ENCODE measurements around the gene PMAIP1. TPM values are rescaled to one million over a fixed set of nuclear protein-coding genes. Genes with fewer than 3 reads are reported as not detected.

Gene PMAIP1
- total RNA-seq, 1 donor from 2014 or later: 4.6 TPM

DNA sequence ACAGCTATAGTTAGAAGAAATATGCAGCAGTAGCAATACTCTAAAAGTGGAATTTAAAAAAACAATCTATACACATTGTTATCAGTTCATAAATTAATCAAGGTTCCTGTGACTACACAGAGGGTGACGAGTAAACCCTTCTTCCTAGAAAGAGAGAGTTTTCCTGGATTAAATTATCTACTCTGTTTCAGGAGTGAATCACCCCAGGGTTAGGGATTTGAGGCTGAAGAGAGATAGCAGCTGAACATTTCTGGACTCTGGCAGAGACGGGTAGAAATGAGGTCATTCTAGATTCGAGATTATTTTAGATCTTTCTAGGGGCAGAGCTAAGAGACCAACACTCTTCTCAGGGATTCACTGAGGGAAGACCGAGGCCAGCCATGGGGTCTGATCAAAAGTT, 38.8 kb upstream of the PMAIP1 start:
- TF ChIP-seq, protein P1, sequence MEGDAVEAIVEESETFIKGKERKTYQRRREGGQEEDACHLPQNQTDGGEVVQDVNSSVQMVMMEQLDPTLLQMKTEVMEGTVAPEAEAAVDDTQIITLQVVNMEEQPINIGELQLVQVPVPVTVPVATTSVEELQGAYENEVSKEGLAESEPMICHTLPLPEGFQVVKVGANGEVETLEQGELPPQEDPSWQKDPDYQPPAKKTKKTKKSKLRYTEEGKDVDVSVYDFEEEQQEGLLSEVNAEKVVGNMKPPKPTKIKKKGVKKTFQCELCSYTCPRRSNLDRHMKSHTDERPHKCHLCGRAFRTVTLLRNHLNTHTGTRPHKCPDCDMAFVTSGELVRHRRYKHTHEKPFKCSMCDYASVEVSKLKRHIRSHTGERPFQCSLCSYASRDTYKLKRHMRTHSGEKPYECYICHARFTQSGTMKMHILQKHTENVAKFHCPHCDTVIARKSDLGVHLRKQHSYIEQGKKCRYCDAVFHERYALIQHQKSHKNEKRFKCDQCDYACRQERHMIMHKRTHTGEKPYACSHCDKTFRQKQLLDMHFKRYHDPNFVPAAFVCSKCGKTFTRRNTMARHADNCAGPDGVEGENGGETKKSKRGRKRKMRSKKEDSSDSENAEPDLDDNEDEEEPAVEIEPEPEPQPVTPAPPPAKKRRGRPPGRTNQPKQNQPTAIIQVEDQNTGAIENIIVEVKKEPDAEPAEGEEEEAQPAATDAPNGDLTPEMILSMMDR (conservative IDR thresholded peaks at IDR 0.05): no peak
- no peak overlapping the region for H3K4me3 Mint-ChIP-seq

DNA sequence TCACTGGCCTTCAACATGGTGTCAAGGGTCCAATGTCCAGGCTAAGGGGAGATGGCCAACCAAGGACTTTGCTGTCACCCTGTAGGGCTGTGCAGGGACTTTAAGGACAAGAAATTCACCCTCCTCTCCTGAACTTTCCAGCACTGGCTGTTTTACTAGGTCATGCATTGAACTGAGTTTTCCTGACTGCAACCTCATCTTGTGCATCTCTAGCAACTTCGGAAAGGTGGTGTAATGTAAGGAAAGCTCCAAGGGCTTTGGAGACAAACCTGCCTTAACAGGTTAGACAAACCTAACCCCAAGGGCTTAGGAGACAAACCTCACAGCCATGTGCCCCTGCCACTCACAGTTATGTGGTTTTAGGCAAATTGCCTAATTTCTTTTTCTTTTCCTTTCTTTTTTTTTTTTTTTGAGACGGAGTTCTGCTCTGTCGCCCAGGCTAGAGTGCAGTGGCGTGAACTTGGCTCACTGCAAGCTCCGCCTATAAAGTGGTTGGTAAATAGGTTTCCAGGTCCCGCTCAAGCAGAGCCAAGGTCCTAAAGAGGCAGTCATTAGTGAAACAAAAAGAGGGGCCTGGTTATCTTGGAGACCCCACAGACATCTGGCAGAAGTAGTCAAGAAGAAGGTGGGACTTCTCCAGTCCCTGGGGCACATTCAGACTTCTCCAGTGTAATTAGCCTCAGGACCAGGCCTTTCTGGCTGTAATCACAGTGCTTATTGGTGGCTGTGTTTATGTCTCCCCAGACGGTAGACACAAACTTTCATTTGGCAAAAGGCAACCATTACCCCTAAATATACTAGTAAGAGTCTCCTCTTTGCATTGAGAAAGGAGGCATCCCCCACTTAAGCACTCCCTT, 37.6 kb upstream of the PMAIP1 start:
- no peak overlapping the region for H3K27ac Mint-ChIP-seq (ENCODE audit: unreplicated experiment)
- peaks cover 5% of the 10 kb centered on the region for H3K4me1 Mint-ChIP-seq
- no peaks in the 10 kb centered on the region for H3K9me3 Mint-ChIP-seq
- no peak overlapping the region for H3K4me3 Mint-ChIP-seq
- DNase-seq (ENCODE audit: low read depth, low spot score): no peak
- no peaks in the 10 kb centered on the region for H3K36me3 Mint-ChIP-seq (ENCODE audit: low read depth)
- TF ChIP-seq, protein P1 (conservative IDR thresholded peaks at IDR 0.05): no peak
- H3K27me3 Mint-ChIP-seq (ENCODE audit: low read depth): peaks cover 19% of the 10 kb centered on the region

More for the DNA sequence above, 38.8 kb upstream of the PMAIP1 start:
- Mint-ChIP-seq H3K27ac (ENCODE audit: unreplicated experiment) (no peak overlapping the region), H3K4me1 (peaks cover 5% of the 10 kb centered on the region), H3K27me3 (ENCODE audit: low read depth) (peaks cover 18% of the 10 kb centered on the region), H3K36me3 (ENCODE audit: low read depth) (no peaks in the 10 kb centered on the region), H3K9me3 (no peaks in the 10 kb centered on the region)
- DNase-seq (ENCODE audit: low read depth, low spot score): no peak

DNA sequence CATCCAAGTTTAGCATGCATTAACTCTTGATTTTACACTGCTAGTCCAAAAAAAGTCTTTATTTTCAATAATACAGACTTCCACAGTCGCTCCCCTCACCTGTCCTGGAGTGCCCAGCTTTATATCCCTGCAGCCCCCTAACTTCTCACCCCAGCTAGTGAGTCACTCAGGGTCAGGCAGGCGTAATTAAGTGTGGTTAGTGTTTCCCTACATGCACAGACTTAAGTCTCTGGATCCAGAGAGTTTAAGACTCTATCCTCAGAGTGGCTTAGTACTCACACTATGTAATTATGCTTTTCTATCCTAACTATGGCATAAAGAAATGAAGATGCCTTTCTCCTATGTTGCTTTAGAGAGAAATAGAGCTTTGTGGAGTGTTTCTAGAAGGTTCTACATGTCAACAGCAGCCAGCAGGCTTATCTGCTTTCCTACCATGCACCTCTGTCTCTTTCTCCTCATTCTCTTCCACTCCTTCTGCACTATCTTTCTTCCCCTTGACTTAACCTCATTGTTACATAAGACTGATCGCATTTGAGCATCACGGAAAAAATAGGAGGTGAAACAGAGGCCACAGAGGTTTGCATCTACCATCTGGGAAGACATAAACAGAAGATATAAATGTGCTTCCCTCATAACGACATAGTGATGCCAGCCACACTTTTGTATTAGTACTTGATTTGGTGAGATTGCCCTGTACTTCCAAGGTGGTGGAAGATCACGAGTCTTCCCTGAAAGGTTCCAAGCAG, 34.4 kb upstream of the PMAIP1 start:
- Mint-ChIP-seq H3K27ac (ENCODE audit: unreplicated experiment) (no peak overlapping the region), H3K4me1 (peaks cover 5% of the 10 kb centered on the region), H3K36me3 (ENCODE audit: low read depth) (no peaks in the 10 kb centered on the region), H3K4me3 (no peak overlapping the region), H3K9me3 (no peaks in the 10 kb centered on the region), H3K27me3 (ENCODE audit: low read depth) (peaks cover 21% of the 10 kb centered on the region)
- DNase-seq (ENCODE audit: low read depth, low spot score): no peak
- TF ChIP-seq, protein P1 (conservative IDR thresholded peaks at IDR 0.05): no peak

DNA sequence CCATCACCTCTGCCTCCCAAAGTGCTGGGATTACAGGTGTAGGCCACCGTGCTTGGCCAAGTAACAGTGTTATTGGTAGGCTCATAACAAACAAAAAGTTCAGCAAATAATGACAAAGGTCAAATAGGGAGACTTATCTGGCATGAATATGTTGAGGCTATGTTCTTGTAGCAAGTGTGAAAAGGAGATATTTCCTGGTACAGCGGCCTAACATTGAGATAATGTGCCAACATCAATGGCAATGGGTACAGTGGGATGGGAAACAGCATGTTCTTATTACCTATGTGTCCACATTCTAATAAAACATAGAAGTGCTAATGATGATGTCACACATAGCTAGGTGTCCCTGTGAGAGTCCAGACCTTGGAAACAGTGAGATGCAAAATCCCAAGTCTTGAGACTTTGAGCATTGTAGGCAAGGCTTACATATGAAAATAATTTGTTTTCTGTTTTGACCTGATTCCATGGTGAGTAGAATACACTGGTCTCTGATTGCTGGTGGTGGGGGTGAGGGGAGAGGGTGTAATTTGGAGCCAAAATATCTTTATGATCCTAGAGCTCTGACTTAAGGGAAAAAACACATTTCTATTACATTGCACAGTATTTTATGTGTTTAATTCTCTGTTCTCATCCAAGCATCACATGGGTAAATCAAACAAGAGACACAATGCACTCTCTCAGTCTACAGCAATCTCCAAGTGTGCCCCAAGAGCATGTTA, 33.1 kb upstream of the PMAIP1 start:
- peaks cover 5% of the 10 kb centered on the region for H3K4me1 Mint-ChIP-seq
- no peak for DNase-seq (ENCODE audit: low read depth, low spot score)
- no peaks in the 10 kb centered on the region for H3K36me3 Mint-ChIP-seq (ENCODE audit: low read depth)
- peaks cover 26% of the 10 kb centered on the region for H3K27me3 Mint-ChIP-seq (ENCODE audit: low read depth)
- H3K9me3 Mint-ChIP-seq: no peaks in the 10 kb centered on the region
- no peak overlapping the region for H3K27ac Mint-ChIP-seq (ENCODE audit: unreplicated experiment)
- no peak overlapping the region for H3K4me3 Mint-ChIP-seq
- TF ChIP-seq, protein P1 (conservative IDR thresholded peaks at IDR 0.05): no peak

DNA sequence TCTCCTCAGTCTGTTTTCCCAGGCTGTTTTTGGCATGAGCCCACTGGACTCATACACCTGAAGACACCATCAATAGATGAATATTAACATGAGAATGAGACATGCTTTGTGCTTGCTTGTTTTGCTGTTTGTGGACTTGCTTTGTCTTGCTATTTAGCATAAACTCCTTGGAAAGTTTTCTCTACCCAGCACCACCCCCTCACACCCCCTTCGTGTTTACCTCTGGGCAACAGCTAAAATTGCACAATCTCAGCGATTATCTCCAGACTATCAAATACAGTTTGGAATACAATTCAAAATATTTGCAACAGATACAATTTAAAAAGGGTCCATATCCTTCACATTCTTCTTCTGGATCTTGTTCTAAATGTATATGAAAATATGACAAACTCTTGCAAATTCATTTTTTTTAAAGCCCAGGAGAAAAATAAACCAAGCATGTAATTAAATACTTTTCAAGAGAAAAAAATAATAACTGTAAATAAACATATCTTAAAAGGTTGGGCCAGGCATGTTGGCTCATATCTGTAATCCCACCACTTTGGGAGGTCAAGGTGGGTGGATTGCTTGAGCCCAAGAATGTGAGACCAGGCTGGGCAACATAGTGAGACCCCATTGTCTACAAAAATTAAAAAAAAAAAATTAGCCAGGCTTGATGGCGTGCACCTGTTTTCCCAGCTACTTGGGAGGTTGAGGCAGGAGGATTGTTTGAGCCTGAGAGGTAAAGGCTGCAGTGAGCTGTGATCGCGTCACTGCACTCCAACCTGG, 32.3 kb upstream of the PMAIP1 start:
- no peak for DNase-seq (ENCODE audit: low read depth, low spot score)
- TF ChIP-seq, protein P1 (conservative IDR thresholded peaks at IDR 0.05): no peak
- Mint-ChIP-seq H3K4me3 (no peak overlapping the region), H3K4me1 (peaks cover 5% of the 10 kb centered on the region), H3K27me3 (ENCODE audit: low read depth) (peaks cover 33% of the 10 kb centered on the region), H3K9me3 (no peaks in the 10 kb centered on the region), H3K36me3 (ENCODE audit: low read depth) (no peaks in the 10 kb centered on the region), H3K27ac (ENCODE audit: unreplicated experiment) (no peak overlapping the region)

Data from neural crest cell (in vitro differentiated cells).